GM19043 (cell line): ENCODE data around the gene NEDD4.
"Not testable (repeated sequence)": the region's sequence is repeated elsewhere in the genome, so short reads cannot be mapped to it uniquely, and the experiment has no call there.

ENCODE experiments used
- ATAC-seq: cut with Tn5 transposase; IDR thresholded peaks from one replicate; pipeline ENCODE4 v1.9.1; 2021; ENCODE audit warnings: low read depth; ENCODE audit not compliant: unreplicated experiment

Gene NEDD4

GRCh38 chr15:55960946-55961345 is 32.5 kb downstream of the NEDD4 start:
- ATAC-seq: no peak

- ATAC-seq: no peak
These were observed 33.5 kb downstream of the NEDD4 start for GRCh38 chr15:55959744-55960447.

- ATAC-seq: no peak
These were observed 35.1 kb downstream of the NEDD4 start for GRCh38 chr15:55958349-55958748.

GRCh38 chr15:55954862-55955605 is 38.4 kb downstream of the NEDD4 start:
- ATAC-seq: no peak

GRCh38 chr15:55952501-55953274 is 40.7 kb downstream of the NEDD4 start:
- ATAC-seq: not testable (repeated sequence)

- ATAC-seq: not testable (repeated sequence)
These were observed 48.8 kb downstream of the NEDD4 start for GRCh38 chr15:55944606-55945005.

- ATAC-seq: no peak
These were observed 51.1 kb downstream of the NEDD4 start for GRCh38 chr15:55942332-55942731.

GRCh38 chr15:55937040-55937439 is 56.4 kb downstream of the NEDD4 start:
- no peak for ATAC-seq

GRCh38 chr15:55928955-55929354 is 64.5 kb downstream of the NEDD4 start:
- no peak for ATAC-seq

GRCh38 chr15:55921744-55922143 is 71.7 kb downstream of the NEDD4 start:
- no peak for ATAC-seq

GRCh38 chr15:55917881-55918296 is 75.5 kb downstream of the NEDD4 start:
- no peak for ATAC-seq

- ATAC-seq: no peak
These were observed 76.6 kb downstream of the NEDD4 start for GRCh38 chr15:55916666-55917409.

GRCh38 chr15:55915876-55916567 is 77.4 kb downstream of the NEDD4 start:
- no peak for ATAC-seq

- no peak for ATAC-seq
These were observed 78.2 kb downstream of the NEDD4 start for GRCh38 chr15:55915221-55915620.

- ATAC-seq: no peak
These were observed 79.0 kb downstream of the NEDD4 start for GRCh38 chr15:55914446-55914845.

GRCh38 chr15:55912982-55913381 is 80.4 kb downstream of the NEDD4 start:
- ATAC-seq: no peak

- no peak for ATAC-seq
These were observed 84.2 kb downstream of the NEDD4 start for GRCh38 chr15:55909036-55909811.

GRCh38 chr15:55907797-55908196 is 85.6 kb downstream of the NEDD4 start:
- no peak for ATAC-seq

- ATAC-seq: no peak
These were observed 90.4 kb downstream of the NEDD4 start for GRCh38 chr15:55902981-55903380.
